ENCODE data around the gene GLIPR1L2.

The GLIPR1L2 gene

GRCh38 chr12:75476071-75476470 lies 85.2 kb downstream of the GLIPR1L2 start:
- Histone ChIP-seq H3K27ac (no peak overlapping the region), H3K9ac (ENCODE audit: insufficient read length) (no peak overlapping the region), H3K9me3 (ENCODE audit: low read depth, low read length) (no peaks in the 10 kb centered on the region), H3K36me3 (ENCODE audit: insufficient read depth, low read length) (no peaks in the 10 kb centered on the region), H3K4me3 (no peak overlapping the region)
- no peak for DNase-seq (ENCODE audit: low read depth, low spot score)
- TF ChIP-seq FOXP2 (optimal IDR thresholded peaks at IDR 0.05; ENCODE audit: control extremely low read depth, extremely low read length, insufficient read depth) (no peak), POLR2AphosphoS5 (IDR thresholded peaks at IDR 0.05; ENCODE audit: borderline replicate concordance, low read depth, low read length) (no peak), EZH2 (IDR thresholded peaks at IDR 0.05) (no peak)

- no peak for DNase-seq (ENCODE audit: low read depth, low spot score)
- TF ChIP-seq FOXP2 (optimal IDR thresholded peaks at IDR 0.05; ENCODE audit: control extremely low read depth, extremely low read length, insufficient read depth) (no peak), POLR2AphosphoS5 (IDR thresholded peaks at IDR 0.05; ENCODE audit: borderline replicate concordance, low read depth, low read length) (no peak), EZH2 (IDR thresholded peaks at IDR 0.05) (no peak)
- H3K4me3 ChIP-seq: no peak overlapping the region
- H3K9ac ChIP-seq (ENCODE audit: insufficient read length): no peak overlapping the region
- no peaks in the 10 kb centered on the region for H3K36me3 ChIP-seq (ENCODE audit: insufficient read depth, low read length)
- H3K9me3 ChIP-seq (ENCODE audit: low read depth, low read length): no peaks in the 10 kb centered on the region
- no peak overlapping the region for H3K27ac ChIP-seq
These were observed 86.2 kb downstream of the GLIPR1L2 start for GRCh38 chr12:75477137-75477536.

- no peak overlapping the region; the same call in 1 of the 2 replicates for H3K4me3 ChIP-seq
- no peak for TF ChIP-seq FOXP2 (optimal IDR thresholded peaks at IDR 0.05; ENCODE audit: control extremely low read depth, extremely low read length, insufficient read depth)
- no peak for TF ChIP-seq EZH2 (IDR thresholded peaks at IDR 0.05)
- TF ChIP-seq POLR2AphosphoS5 (IDR thresholded peaks at IDR 0.05; ENCODE audit: borderline replicate concordance, low read depth, low read length): no peak
- peak; percentile 44 for DNase-seq (ENCODE audit: low read depth, low spot score)
- no peaks in the 10 kb centered on the region for H3K36me3 ChIP-seq (ENCODE audit: insufficient read depth, low read length)
- no peaks in the 10 kb centered on the region for H3K9me3 ChIP-seq (ENCODE audit: low read depth, low read length)
- H3K9ac ChIP-seq (ENCODE audit: insufficient read length): no peak overlapping the region
- H3K27ac ChIP-seq: peak overlapping the region; percentile 70
These were observed 87.4 kb downstream of the GLIPR1L2 start for GRCh38 chr12:75478116-75478794.

- H3K9ac ChIP-seq (ENCODE audit: insufficient read length): peak overlapping the region; percentile 41
These were observed 89.1 kb downstream of the GLIPR1L2 start for GRCh38 chr12:75479963-75480461.

DNA sequence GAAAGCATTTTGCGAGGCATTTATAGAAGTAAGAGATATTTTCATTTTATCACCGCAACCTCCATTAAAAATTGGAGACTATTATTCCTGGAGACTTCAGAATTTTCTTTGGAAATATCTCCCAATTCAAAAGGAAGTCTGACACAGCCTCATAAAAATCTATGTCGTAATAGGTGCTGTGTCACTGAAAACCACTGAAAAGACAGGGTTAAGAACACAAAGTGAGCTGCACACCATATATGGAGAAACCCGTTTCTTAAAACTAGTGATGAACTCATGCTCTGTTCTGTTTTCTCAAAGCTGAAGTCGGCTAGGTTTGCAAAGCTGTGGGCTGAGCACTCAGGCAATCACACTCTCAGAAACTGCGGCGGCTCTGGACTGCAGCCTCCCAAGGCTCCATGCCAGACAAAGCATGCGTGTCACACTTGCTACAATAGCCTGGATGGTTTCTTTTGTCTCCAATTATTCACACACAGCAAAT lies 89.6 kb downstream of the GLIPR1L2 start, which contains the start of gene GLIPR1:
TSS of gene GLIPR1 (plus strand) at position 287 of the 481 bp plus-strand sequence. CDS start at position 413, 126 bp downstream.
- H3K4me3 ChIP-seq: peak within 1 kb of the TSS; percentile 62
- DNase-seq (ENCODE audit: low read depth, low spot score): peak; percentile 55
- TF ChIP-seq FOXP2 (optimal IDR thresholded peaks at IDR 0.05; ENCODE audit: control extremely low read depth, extremely low read length, insufficient read depth) (no peak), EZH2 (IDR thresholded peaks at IDR 0.05) (no peak), POLR2AphosphoS5 (IDR thresholded peaks at IDR 0.05; ENCODE audit: borderline replicate concordance, low read depth, low read length) (no peak)

More at GRCh38 chr12:75479963-75480461, 89.1 kb downstream of the GLIPR1L2 start:
- no peaks in the 10 kb centered on the region for H3K36me3 ChIP-seq (ENCODE audit: insufficient read depth, low read length)
- DNase-seq (ENCODE audit: low read depth, low spot score): no peak
- peak overlapping the region; percentile 62 for H3K4me3 ChIP-seq
- peak overlapping the region; percentile 78 for H3K27ac ChIP-seq
- no peaks in the 10 kb centered on the region for H3K9me3 ChIP-seq (ENCODE audit: low read depth, low read length)
- no peak for TF ChIP-seq FOXP2 (optimal IDR thresholded peaks at IDR 0.05; ENCODE audit: control extremely low read depth, extremely low read length, insufficient read depth)
- no peak for TF ChIP-seq POLR2AphosphoS5 (IDR thresholded peaks at IDR 0.05; ENCODE audit: borderline replicate concordance, low read depth, low read length)
- no peak for TF ChIP-seq EZH2 (IDR thresholded peaks at IDR 0.05)

GRCh38 chr12:75481013-75481705 lies 90.3 kb downstream of the GLIPR1L2 start:
- Histone ChIP-seq H3K36me3 (ENCODE audit: insufficient read depth, low read length) (no peaks in the 10 kb centered on the region), H3K9ac (ENCODE audit: insufficient read length) (peak overlapping the region; percentile 41), H3K27ac (peak overlapping the region; percentile 78; the same call in 1 of the 2 replicates), H3K4me3 (peak overlapping the region; percentile 62), H3K9me3 (ENCODE audit: low read depth, low read length) (no peaks in the 10 kb centered on the region)
- DNase-seq (ENCODE audit: low read depth, low spot score): no peak
- TF ChIP-seq EZH2 (IDR thresholded peaks at IDR 0.05) (no peak), FOXP2 (optimal IDR thresholded peaks at IDR 0.05; ENCODE audit: control extremely low read depth, extremely low read length, insufficient read depth) (no peak), POLR2AphosphoS5 (IDR thresholded peaks at IDR 0.05; ENCODE audit: borderline replicate concordance, low read depth, low read length) (no peak)

More for the DNA sequence above, 89.6 kb downstream of the GLIPR1L2 start, which contains the start of gene GLIPR1:
- H3K9ac ChIP-seq (ENCODE audit: insufficient read length): peak within 1 kb of the TSS; percentile 41
- H3K27ac ChIP-seq: peak within 1 kb of the TSS; percentile 78
- H3K36me3 ChIP-seq (ENCODE audit: insufficient read depth, low read length): no peaks in the 10 kb centered on the region
- no peaks in the 10 kb centered on the region for H3K9me3 ChIP-seq (ENCODE audit: low read depth, low read length)

- TF ChIP-seq FOXP2 (optimal IDR thresholded peaks at IDR 0.05; ENCODE audit: control extremely low read depth, extremely low read length, insufficient read depth): no peak
- no peak for TF ChIP-seq EZH2 (IDR thresholded peaks at IDR 0.05)
- TF ChIP-seq POLR2AphosphoS5 (IDR thresholded peaks at IDR 0.05; ENCODE audit: borderline replicate concordance, low read depth, low read length): no peak
- Histone ChIP-seq H3K9me3 (ENCODE audit: low read depth, low read length) (no peaks in the 10 kb centered on the region), H3K4me3 (no peak overlapping the region), H3K27ac (no peak overlapping the region), H3K9ac (ENCODE audit: insufficient read length) (no peak overlapping the region), H3K36me3 (ENCODE audit: insufficient read depth, low read length) (no peaks in the 10 kb centered on the region)
- DNase-seq (ENCODE audit: low read depth, low spot score): no peak
These were observed 90.9 kb downstream of the GLIPR1L2 start for GRCh38 chr12:75481774-75482173.
